K562 (cell line): Measurements from ENCODE around the gene MAML3. TPM values are rescaled to one million over a fixed set of nuclear protein-coding genes. Genes with fewer than 3 reads are reported as not detected.

Source experiments
- CHD2 ChIP-seq: IDR thresholded peaks from 2 replicates; pipeline ENCODE4 v1.6.1; 2011; ENCODE audit warnings: low read depth, low read length
- EGR1 ChIP-seq: fragments of 450-650 bp; conservative IDR thresholded peaks from 2 replicates; pipeline ENCODE4 v1.6.1; 2017; ENCODE audit warnings: mild to moderate bottlenecking
- KAT7 ChIP-seq: sonication (generic); formaldehyde crosslinking; IDR thresholded peaks from 2 replicates; pipeline ENCODE4 v1.8.0; 2022; ENCODE audit warnings: missing genetic modification reagents, mild to moderate bottlenecking, borderline replicate concordance
- MAFG ChIP-seq: fragments of 450-650 bp; conservative IDR thresholded peaks from 2 replicates; pipeline ENCODE4 v1.6.1; 2016; ENCODE audit warnings: missing genetic modification characterization, missing compliant biosample characterization
- MBD2 ChIP-seq: sonication (generic); IDR thresholded peaks from 2 replicates; pipeline ENCODE4 v1.6.1; 2016; ENCODE audit warnings: low read depth, borderline replicate concordance
- PHB2 ChIP-seq: fragments of 450-650 bp; IDR thresholded peaks from 2 replicates; pipeline ENCODE4 v1.6.1; 2017; ENCODE audit warnings: low read depth
- SMARCC2 ChIP-seq: fragments of 450-650 bp; IDR thresholded peaks from 2 replicates; pipeline ENCODE4 v1.6.1; 2017; ENCODE audit warnings: antibody characterized with exemption, moderate library complexity, mild to moderate bottlenecking, low read depth
- ZNF212 ChIP-seq: fragments of 450-650 bp; formaldehyde crosslinking; IDR thresholded peaks from 2 replicates; pipeline ENCODE4 v1.4.0; 2020; ENCODE audit warnings: mild to moderate bottlenecking
- polyA plus RNA-seq, 8 experiments: library from polyadenylated mRNA; depleted of rRNA in 4 of 8; stranded (reverse) in 5 of 8; unstranded in 3 of 8; fragments of >200 nt; fragmentation: Nextera tagmentation in 2 of 8; fragmentation: Illumina TruSeq in 1 of 8; extraction: Ambion mirVana in 2 of 8; extraction: Trizol in 1 of 8; gene quantifications; 2 replicates each; pipeline versions ENCODE4 v1.2.1 to v1.2.3, GENCODE V29; 2011 to 2014; ENCODE audit warnings: inconsistent platforms in 1 of 8, missing spikeins in 1 of 8
- total RNA-seq, 7 experiments: library from RNA; depleted of rRNA in 6 of 7; stranded (reverse); fragments of >200 nt in 6 of 7; fragmentation: Illumina TruSeq in 2 of 7; extraction: Trizol in 2 of 7; gene quantifications; 2 replicates each; pipeline versions ENCODE4 v1.2.1 to v1.2.3, GENCODE V29; 2011 to 2021; ENCODE audit warnings: low replicate concordance in 1 of 7
- TF ChIP-seq, protein P1 (sequence below): fragments of 150-350 bp; conservative IDR thresholded peaks from 2 replicates; pipeline ENCODE4 v1.6.1; 2014; ENCODE audit warnings: low read length
- TF ChIP-seq, protein P2 (sequence below): fragments of 250-450 bp; sonication (Bioruptor Pico); IDR thresholded peaks from 2 replicates; pipeline ENCODE4 v1.8.0; 2021; ENCODE audit warnings: mild to moderate bottlenecking, moderate library complexity

MAML3 gene
- total and polyA plus RNA-seq, 9 of the 15 experiments (the other 6 are each of a cell fraction or from before 2014, with no cell fraction given) = 0.01 to 0.55 (median 0.25) TPM

DNA sequence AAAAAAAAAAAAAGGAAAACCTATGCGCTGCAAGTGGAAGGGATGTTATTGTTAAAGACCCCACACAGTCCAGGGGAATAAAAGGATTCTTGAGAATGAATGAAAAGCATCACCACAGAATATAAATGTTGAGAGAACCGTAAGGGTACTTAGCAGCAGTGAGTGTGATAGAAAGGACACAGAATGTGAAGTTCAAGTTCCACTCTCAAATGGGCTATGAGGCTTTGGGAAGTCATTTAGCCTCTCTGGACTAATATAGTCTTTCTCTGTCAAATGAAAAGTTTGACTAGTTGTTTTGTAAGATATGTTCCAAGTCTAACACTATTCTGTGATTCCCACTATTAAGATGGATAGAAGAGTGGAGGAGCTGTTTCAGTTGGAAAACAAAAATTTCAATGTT lies 35.8 kb upstream of the MAML3 start (continued):
- TF ChIP-seq, protein P1, sequence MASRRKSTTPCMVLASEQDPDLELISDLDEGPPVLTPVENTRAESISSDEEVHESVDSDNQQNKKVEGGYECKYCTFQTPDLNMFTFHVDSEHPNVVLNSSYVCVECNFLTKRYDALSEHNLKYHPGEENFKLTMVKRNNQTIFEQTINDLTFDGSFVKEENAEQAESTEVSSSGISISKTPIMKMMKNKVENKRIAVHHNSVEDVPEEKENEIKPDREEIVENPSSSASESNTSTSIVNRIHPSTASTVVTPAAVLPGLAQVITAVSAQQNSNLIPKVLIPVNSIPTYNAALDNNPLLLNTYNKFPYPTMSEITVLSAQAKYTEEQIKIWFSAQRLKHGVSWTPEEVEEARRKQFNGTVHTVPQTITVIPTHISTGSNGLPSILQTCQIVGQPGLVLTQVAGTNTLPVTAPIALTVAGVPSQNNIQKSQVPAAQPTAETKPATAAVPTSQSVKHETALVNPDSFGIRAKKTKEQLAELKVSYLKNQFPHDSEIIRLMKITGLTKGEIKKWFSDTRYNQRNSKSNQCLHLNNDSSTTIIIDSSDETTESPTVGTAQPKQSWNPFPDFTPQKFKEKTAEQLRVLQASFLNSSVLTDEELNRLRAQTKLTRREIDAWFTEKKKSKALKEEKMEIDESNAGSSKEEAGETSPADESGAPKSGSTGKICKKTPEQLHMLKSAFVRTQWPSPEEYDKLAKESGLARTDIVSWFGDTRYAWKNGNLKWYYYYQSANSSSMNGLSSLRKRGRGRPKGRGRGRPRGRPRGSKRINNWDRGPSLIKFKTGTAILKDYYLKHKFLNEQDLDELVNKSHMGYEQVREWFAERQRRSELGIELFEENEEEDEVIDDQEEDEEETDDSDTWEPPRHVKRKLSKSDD = no peak
- no peak for TF ChIP-seq SMARCC2
- TF ChIP-seq, protein P2, sequence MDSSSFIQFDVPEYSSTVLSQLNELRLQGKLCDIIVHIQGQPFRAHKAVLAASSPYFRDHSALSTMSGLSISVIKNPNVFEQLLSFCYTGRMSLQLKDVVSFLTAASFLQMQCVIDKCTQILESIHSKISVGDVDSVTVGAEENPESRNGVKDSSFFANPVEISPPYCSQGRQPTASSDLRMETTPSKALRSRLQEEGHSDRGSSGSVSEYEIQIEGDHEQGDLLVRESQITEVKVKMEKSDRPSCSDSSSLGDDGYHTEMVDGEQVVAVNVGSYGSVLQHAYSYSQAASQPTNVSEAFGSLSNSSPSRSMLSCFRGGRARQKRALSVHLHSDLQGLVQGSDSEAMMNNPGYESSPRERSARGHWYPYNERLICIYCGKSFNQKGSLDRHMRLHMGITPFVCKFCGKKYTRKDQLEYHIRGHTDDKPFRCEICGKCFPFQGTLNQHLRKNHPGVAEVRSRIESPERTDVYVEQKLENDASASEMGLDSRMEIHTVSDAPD (CRISPR knock-in tag) = no peak
- no peak for TF ChIP-seq CHD2
- no peak for TF ChIP-seq KAT7 (CRISPR knock-in tag)
- no peak for TF ChIP-seq ZNF212 (CRISPR knock-in tag)
- no peak for TF ChIP-seq EGR1
- no peak for TF ChIP-seq MAFG (tag)
- TF ChIP-seq MBD2 = no peak
- no peak for TF ChIP-seq PHB2
- TF ChIP-seq, all 486 proteins: peak for 0
